HG03521 (cell line): ENCODE results near the gene UCN3.

ENCODE experiments used
- ATAC-seq: cut with Tn5 transposase; IDR thresholded peaks from one replicate; pipeline ENCODE4 v1.9.1; 2021; ENCODE audit warnings: mild to moderate bottlenecking, moderate library complexity; ENCODE audit not compliant: unreplicated experiment

UCN3 gene, protein sequence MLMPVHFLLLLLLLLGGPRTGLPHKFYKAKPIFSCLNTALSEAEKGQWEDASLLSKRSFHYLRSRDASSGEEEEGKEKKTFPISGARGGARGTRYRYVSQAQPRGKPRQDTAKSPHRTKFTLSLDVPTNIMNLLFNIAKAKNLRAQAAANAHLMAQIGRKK

GRCh38 chr10:5364890-5365338 is at the start of gene UCN3:
Gene UCN3 (plus strand): TSS chr10:5364966. CDS start chr10:5373721, 8,755 bp downstream.
- ATAC-seq, result no peak

DNA sequence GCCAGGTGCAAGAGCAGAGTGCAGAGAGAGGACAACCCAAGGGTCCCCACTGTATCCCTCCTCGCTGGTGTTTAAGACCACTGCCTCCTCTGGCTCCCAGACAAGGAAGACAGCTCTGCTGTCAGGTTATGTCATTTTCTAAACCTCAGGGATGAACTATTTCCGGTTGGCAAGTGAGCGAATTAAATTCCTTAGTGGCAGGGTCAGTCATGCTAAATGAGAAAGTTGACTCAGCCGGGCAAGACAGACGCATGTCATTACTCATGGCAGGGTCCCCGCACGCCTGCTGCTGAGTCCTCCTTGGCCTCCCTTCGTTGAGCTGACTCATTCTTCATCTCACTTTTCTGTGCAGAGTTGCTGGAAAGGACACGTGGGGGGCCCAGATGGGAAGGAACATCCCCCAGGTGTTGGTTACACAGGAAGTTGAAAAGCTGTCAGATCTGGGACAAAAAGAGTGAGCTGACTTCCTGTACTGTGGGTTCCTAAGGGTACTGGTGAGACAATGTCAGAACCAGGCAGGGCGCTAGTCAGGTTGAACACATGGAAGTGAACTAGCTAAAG is 47.1 kb upstream of the UCN3 start:
- no peak for ATAC-seq

DNA sequence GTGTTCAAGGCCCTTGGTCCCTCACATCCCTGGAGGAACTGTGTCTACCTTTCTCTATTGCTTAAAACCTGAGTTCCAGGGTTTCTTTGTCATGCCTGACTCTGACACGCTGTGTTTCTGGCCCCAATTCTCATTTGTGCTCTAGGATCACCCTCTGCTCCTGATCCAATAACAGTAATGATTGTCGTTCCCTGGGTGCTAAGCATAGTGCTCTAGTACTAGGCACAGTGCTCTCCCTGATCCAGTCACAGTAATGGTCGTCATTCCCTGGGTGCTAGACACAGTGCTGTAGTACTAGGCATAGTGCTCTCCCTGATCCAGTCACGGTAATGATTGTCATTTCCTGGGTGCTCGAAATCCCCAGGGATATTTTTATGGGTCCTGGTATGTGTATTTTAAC is 46.6 kb upstream of the UCN3 start:
- ATAC-seq, result no peak

DNA sequence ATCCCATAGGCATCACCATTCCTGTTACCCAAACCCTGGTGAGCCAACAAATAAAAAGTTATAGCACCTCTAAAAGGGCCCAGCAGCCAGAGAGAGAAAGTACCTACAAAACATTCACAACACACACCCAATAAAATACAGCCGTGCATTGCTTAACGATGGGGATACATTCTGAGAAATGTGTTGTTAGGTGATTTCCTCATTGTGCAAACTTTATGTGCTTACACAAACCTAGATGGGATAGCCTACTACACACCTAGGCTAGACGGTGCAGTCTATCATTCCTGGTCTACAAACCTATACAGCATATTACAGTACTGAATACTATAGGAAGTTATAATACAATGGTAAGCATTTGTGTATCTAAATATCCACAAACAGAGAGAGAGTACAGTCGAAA is 44.9 kb upstream of the UCN3 start:
- no peak for ATAC-seq

- ATAC-seq, result no peak
Measured at GRCh38 chr10:5321273-5321672, 43.5 kb upstream of the UCN3 start.

DNA sequence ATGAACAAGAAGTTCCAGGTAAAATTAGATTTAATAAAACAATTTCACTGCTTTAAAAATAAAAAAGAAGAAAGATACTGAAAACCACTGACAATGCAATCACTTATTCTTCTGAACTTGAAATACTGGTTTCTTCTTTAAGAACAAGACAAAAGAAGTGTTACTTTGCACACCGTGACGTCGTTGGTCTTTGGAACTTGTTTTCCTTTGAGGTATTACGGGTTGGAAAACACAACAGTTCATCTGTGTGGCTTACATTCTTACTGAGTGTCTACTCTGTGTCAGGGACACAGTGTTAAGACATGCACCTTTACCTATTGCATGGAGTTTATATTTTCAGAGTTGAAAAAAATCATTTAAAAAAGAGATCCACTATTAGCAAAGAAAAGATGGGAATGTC is 41.3 kb upstream of the UCN3 start:
- no peak for ATAC-seq

DNA sequence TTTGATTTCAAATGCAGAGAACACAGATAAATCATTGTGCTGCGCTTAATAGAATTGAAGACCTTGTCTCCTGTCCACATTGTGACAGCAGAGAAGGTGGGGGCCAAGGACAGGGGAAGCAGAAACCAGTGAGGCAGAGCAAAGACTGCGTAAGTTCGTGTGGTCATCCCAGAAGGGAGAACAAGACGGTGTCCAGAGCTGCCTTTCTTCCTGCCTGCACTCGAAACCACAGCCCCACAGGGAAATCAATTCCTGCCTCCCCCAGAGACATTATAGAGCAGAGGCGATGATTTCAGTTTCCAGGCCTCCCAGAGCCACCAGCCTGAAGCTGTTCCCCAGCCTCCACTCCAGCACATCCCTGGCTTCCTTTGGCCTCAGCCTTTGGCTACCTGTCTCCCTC is 39.7 kb upstream of the UCN3 start:
- no peak for ATAC-seq

GRCh38 chr10:5334196-5334880 is 30.4 kb upstream of the UCN3 start:
- ATAC-seq, result no peak

- ATAC-seq, result no peak
Measured at GRCh38 chr10:5338010-5338409, 26.8 kb upstream of the UCN3 start.

DNA sequence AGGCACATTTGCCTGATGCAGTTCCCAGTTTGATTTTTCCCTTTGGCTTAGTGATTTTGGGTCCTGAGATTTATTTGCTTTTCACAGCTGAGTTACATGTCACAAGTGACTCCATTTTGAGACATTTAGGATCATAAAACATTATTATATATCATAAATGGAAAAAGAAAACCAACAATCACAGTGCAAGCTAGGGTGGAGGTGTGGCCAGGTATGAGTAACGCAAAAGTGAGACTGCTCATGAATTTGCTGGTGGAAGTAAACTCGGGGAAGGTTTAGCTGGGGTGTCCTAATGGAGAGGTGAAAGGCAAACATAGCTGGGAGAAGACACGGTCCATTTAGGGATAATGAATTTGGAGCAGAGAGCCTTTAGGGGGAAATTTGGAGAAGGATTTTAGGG is 21.7 kb upstream of the UCN3 start:
- no peak for ATAC-seq

GRCh38 chr10:5343561-5343960 is 21.2 kb upstream of the UCN3 start:
- no peak for ATAC-seq

DNA sequence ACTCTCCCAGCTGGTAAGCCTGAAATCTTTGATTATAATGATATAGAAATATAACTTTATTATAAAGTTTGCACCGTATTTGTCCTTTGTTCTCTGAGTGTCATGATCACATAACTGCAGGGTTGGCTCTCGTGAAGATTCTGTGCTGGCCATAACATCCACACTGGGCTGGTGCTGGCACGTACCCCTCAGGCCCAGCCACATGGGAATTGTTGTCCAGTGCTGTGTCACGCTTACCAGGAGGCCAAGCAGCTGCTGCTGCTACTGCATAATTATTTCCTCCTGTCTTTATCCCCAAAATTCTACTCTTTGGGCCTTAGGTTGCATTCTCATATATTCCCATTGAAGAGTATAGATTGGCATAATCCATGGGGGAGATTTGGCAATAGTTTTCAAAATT is 20.8 kb upstream of the UCN3 start:
- ATAC-seq, result no peak

- no peak for ATAC-seq
Measured at GRCh38 chr10:5344746-5345145, 20.0 kb upstream of the UCN3 start.

DNA sequence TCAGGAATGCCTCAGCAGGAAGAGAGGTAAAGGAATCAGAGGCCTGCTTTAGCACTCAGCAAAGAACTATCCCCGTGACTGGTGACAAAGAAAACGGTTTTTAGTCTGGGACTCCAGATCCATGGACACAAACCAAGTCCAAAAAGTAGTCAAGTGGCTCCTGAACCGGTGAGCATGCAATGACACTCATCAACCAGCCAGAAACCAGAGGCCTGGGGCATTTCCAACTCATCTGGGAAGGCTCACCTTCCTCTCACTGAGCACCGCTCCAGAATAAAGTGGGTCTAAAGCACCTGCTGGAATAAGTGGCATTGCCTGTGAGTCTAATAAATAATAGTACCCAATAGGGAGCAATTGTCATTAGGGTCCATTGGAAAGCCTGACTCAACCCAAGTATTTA is 17.9 kb upstream of the UCN3 start:
- no peak for ATAC-seq

- no peak for ATAC-seq
Measured at GRCh38 chr10:5349362-5349761, 15.4 kb upstream of the UCN3 start.

DNA sequence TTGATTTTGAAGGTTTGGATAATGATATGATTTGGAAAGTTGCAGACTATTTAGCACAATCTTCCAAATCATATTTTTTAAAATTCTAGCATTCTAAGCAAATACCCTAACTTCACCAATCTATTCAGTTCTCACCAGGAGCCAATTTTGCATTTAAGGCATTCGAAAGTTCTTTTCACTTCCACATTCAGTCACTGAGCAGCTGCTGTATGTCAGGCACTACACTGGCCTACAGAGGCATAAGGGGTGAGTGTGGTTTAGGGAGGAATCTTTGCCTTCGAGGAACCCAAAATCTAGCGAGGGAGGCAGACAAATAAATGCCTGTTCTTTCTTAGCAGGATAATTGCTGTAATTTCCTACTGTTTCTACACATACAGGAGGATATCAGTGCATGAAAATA is 10.7 kb upstream of the UCN3 start:
- no peak for ATAC-seq

DNA sequence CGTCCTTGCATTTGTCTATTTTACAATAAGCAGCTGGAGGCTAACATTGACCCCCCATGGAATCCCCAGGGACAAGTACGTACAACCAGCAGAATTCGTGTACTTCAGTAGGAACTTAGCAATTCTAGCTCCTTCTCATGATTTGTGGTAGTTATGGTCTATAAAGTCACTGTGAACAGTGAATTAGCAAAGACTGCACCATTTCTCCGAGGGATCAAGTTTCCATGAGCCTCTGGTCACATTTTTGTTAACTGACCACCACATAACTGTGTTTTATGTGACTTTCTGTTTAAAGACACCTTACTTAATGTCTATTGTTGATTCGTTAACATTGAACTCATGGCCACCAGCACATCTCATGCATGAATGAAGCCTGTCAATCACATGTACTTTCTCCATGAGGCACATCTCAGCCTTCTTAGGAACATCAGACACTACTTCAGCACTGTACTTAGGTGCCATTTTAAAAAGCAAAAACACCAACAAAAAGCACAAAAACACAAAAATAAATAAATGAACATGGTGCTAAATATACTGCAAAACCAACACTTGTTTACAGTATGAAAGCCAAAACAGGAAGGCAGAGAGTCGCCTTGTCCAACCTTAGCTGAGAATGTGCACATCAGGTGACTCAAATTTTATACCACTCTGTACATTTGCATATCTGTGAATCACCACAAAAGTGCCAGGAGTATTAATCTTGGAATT is 9.0 kb upstream of the UCN3 start:
- ATAC-seq, result no peak

GRCh38 chr10:5356302-5356763 is 8.4 kb upstream of the UCN3 start:
- no peak for ATAC-seq

GRCh38 chr10:5360318-5360915 is 4.3 kb upstream of the UCN3 start:
- no peak for ATAC-seq

DNA sequence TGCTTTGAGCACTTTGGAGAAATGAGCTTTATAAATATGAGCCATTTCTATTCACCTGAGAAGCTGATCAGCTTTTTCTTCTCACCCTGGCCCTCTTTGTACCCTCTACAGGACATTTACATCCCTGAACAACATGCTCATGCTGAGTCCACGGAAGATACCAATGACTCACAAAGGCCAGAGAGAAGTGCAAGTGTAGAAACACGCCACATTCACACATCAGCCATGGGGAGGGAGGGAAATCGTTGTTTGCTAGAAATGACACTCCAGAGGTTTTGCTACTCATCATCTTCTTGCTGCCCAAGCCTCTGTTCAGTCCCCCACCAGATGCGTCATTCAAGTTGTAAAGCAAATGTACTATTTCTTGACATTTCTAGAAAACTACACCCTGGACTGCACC is 2.8 kb upstream of the UCN3 start:
- ATAC-seq, result no peak

DNA sequence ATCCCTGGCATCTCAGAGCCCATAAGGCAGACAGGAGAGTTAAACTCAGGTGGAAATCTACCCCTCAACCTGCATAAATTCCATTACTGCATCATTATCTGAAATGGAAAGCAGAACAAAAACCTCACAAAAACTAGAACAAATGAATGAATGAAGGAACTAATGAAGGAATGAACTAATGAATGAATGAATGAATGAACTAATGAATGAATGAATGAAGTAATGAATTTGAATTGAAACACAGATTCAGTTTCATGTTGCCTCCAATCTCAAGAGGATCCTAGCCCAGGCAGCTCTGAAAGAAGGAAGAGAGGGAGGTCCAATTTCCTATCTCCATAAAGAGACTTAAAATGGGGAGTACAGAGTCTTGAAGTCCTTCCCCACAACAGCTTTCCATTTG is 1.9 kb upstream of the UCN3 start:
- no peak for ATAC-seq

- no peak for ATAC-seq
Measured at GRCh38 chr10:5364374-5364773, 392 bp upstream of the UCN3 start.
